ENCODE data around the gene RUBCN.
"Not testable (repeated sequence)": the region's sequence is repeated elsewhere in the genome, so short reads cannot be mapped to it uniquely, and the experiment has no call there.

RUBCN gene

DNA sequence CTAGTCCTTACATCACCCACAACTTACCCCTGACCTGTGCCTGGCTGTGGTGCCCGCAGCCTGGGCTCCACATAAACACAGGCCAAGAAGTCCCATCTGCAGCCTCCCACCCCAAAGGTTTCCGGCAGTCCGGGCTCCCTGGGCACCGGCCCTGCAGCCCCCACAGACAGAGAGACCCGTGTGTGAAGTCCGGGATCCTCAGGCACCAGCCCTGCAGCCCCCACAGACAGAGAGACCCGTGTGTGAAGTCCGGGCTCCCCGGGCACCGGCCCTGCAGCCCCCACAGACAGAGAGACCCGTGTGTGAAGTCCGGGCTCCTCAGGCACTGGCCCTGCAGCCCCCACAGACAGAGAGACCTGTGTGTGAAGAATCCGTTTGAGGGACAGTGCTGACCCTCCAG, 78.0 kb downstream of the RUBCN start:
- DNase-seq (ENCODE audit: extremely low spot score); CTCF ChIA-PET; POLR2A ChIA-PET: not testable (repeated sequence)

DNA sequence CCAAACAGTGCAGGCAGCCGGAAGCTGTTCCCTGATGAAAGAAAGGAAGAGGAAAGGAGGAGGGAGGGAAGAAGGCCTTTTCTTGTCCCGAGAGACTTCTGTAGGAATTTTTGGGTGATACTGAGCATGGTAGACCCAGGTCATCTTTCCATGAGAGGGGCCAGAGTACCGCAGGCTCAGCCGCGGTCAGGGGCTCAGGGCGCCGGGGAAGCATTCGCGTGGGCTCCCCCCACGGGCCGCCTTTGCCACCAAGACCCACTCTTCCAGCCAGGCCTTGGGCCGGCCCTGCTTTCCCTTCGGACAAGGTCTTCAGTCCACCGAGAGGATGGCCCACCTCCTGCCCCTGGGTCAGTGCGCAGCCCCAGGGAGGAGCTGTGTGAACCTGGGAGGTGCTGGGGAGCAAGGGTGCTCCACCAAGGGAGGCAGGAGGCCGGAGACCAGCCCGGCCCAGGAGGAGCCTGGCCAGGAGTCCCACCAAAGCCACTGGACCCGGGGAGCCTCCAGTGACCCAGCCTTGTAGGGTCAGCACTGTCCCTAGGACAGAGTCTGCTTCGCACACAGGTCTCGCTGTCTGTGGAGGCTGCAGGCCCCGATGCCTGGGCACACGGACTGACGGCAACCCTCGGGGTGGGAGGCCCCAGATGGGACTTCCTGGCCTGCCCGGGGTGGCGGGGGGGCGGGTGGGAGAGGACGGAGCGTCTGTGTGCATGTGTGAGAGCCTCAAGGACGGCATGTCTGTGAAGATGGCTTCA, 79.0 kb downstream of the RUBCN start:
- DNase-seq (ENCODE audit: extremely low spot score); POLR2A ChIA-PET; CTCF ChIA-PET: not testable (repeated sequence)

DNA sequence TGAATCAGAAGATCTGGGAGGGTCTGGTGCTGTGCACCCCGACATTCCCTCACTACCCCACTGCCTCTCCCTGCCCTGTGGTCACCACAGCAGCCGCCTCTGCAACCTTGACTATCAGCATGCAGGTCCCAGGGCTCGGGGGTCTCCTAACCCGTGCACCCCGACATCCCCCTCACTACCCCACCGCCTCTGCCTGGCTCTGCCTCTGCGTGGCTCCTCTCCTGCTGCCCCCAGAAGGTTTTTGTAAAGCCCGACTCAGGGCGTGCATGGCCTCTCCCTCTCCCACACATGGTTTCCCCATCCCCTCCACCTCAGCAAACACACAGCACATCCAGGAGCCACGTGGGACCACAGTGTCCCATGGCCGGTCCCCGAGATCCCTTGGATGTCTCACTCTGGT, 79.7 kb downstream of the RUBCN start:
- DNase-seq (ENCODE audit: extremely low spot score); CTCF ChIA-PET; POLR2A ChIA-PET: not testable (repeated sequence)

DNA sequence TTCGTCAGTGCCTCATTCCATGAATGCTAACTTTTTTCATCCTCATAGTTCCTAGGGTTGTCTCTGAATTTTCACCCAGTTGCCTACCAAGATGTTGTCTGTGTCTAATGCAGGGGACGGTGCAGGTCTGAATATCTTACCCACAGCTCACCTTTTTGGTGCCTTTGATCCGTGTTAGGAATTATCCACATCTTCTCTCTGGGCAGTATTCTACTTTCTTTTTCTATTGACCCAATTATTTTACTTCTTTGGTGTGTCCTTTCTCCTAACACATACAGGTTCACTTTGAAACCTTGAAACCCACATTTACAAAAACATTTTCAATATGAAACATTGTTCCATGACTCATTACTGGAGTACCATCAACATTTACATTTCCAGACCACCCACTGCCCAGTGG, 80.6 kb downstream of the RUBCN start:
- DNase-seq (ENCODE audit: extremely low spot score); POLR2A ChIA-PET; CTCF ChIA-PET: not testable (repeated sequence)

DNA sequence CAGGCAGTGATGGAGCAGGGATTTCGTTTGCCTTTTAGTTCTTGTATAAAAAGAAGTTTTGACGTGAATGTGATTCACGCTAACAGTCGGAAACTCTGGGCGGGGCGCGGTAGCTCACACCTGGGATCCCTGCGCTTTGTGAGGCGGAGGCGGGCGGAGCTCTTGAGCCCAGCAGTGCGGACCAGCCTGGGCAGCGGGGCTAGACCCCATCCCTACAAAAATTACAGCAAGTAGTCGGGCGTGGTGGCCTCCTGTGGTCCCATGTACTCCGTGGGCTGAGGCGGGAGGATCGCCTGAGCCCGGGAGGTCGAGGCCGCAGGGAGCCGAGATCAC, 81.7 kb downstream of the RUBCN start:
- DNase-seq (ENCODE audit: extremely low spot score); CTCF ChIA-PET; POLR2A ChIA-PET: not testable (repeated sequence)

DNA sequence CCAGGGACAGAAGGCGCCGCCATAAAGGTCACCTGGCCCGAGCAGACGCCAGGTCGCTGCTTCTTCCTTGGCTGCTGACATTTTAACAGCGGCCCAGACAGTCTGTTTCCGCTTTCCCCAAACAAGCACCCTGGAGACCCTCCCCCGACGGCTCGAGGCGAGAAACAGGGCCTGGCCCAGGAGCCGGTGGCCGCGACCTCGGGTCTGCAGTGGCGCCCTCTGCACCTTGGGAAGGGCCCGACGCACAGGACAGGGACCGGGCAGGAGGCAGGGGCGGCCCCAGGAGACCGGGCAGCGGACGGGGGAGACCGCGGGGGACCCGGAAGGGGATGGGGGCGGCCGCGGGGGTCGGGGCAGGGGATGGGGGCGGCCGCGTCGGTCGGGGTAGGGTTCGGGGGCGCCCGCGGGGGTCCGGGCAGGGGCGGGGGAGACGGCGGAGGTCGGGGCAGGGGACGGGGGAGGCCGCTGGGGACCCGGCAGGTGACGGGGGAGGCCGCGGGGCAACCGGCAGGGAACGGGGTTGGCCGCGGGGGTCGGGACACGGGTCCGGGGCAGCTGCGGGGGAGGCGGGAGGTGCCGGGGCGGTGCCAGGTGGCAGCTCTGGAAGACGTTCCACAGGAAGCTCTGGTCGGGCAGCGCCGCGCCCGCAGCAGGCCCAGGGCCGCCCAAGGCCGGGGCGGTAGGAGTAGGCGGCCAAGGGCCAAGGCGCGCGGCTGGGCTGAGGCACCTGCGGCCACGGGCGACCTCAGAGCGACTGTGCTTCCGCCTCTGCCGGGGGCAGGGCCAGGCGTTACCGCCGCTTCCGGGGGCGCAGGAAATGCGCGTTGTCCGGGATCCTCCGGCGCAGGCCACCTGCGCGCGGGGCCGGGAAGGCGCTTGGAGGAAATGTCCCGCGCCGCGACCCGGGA, 82.4 kb downstream of the RUBCN start:
- POLR2A ChIA-PET; DNase-seq (ENCODE audit: extremely low spot score); CTCF ChIA-PET: not testable (repeated sequence)

DNA sequence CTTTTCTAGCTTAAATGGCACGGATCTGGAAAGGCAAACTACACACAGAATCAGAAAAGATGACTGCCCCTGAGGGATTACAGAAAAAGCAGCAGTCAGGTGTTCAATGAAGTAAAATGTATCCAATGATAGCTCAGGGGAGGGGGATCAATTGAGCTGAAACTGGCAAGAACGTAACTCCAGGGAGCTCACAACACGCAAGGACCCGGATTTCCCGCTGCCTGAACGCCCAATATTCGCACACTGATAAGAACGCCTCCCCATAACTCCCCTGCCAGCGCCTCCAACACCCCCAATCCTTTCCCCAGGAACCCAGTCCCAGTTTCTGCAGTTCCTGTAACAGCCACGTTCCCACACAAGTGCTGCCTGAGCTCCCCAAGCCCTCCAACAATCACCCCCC, 83.8 kb downstream of the RUBCN start:
- DNase-seq (ENCODE audit: extremely low spot score); CTCF ChIA-PET; POLR2A ChIA-PET: not testable (repeated sequence)

DNA sequence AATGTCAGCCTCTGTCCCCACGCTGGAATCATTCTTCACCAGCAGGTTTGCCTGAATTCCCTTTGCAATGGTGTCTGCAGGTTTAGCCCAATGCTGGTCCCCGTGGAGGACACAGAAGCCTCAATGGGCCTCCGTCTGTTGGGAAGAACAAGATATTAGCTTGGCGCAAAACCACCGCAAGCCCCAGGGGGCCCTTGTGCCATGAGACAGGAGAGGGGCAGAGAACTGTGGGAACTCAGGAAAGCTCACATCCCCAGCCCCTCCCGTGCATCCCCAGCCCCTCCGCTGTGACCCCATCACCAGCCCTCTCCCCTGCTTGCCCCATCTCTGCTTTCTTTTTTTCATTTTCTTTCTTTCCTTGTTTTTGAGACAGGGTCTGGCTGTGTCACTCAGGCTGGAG, 89.1 kb downstream of the RUBCN start:
- DNase-seq (ENCODE audit: extremely low spot score); CTCF ChIA-PET; POLR2A ChIA-PET: not testable (repeated sequence)

DNA sequence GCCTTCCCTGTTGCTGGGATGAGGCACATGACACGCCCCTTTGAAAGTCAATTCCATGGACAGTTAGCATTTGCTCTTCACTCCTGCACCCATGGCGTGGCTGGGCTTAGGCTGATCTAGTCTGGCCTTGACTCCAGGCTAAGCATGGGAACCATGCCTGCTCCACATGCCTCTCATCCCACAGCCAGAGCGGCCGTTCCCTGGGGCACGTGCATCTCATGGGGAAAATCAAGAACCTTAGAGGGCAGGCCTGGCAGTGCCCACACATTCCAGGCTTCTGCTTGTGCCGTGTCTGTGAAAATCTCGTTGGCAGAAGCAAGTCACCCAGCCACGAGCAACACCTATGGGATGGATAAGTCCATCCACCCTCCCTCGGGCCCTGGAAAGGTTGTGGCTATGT, 89.5 kb downstream of the RUBCN start:
- POLR2A ChIA-PET; CTCF ChIA-PET; DNase-seq (ENCODE audit: extremely low spot score): not testable (repeated sequence)

DNA sequence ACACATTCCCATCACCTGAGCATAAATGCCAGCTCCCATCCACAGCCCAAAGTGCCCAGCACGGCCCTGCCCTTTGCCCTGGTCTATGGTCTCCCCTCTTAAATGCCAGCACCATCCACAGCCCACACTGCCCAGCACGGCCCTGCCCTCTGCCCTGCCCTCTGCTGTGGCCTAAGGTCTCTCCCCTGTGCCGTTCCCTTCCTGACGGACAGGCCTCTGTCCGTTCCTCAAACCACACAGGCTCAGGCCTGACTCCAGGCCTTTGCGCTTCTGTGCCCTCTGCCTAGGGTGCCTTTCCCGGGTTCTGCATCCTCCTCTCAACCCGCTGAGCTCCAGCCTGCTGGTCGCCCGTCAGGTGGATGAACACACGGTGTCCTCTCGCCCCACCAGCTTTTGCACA, 90.4 kb downstream of the RUBCN start:
- POLR2A ChIA-PET; CTCF ChIA-PET; DNase-seq (ENCODE audit: extremely low spot score): not testable (repeated sequence)

DNA sequence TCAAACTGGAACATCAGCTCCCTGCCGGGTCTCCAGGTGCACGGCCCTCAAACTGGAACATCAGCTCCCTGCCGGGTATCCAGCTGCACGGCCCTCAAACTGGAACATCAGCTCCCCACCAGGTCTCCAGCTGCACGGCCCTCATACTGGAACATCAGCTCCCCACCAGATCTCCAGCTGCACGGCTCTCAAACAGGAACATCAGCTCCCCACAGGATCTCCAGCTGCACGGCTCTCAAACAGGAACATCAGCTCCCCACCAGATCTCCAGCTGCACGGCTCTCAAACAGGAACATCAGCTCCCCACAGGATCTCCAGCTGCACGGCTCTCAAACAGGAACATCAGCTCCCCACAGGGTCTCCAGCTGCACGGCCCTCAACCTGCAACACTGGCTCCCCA, 99.1 kb downstream of the RUBCN start:
- POLR2A ChIA-PET; DNase-seq (ENCODE audit: extremely low spot score): not testable (repeated sequence)
- CTCF ChIA-PET, result interaction anchor here (0.6 kb wide), 1 partner anchor 23 kb away, joined by 3 read pairs; no protein-coding TSS in a partner anchor

DNA sequence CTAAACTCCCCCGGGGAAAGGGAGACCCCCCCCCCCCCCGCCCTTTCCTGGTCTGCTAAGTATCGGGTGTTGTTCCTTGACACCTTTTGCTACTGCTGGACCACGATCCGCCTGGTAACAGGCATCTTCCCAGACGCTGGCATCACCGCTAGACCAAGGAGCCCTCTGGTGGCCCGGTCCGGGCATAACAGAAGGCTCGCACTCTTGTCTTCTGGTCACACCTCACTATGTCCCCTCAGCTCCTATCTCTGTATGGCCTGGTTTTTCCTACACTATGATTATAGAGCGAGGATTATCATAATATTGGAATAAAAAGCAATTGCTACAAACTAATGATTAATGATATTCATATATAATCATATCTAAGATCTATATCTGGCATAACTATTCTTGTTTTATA, 104.7 kb downstream of the RUBCN start:
- CTCF ChIA-PET; POLR2A ChIA-PET; DNase-seq (ENCODE audit: extremely low spot score): not testable (repeated sequence)

DNA sequence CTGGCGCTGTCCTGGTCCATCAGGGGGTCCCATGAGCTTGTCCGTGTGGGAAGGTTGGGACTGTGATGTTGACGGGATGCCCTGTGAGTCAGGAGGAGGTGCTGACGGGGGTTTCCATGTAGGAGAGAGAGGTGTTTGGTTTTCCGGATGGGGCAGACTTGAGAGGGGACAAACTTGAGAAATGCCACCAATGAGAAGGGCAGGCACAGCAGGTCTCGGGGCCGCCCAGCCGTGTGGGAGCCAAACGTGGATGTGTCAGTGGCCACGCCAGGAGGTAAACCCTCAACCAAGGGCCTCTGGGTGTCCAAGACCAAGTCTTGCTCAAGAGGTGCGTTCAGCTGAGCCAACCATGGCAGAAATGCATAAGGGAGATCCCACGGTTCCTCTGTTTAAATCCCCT, 105.9 kb downstream of the RUBCN start:
- CTCF ChIA-PET; DNase-seq (ENCODE audit: extremely low spot score); POLR2A ChIA-PET: not testable (repeated sequence)

DNA sequence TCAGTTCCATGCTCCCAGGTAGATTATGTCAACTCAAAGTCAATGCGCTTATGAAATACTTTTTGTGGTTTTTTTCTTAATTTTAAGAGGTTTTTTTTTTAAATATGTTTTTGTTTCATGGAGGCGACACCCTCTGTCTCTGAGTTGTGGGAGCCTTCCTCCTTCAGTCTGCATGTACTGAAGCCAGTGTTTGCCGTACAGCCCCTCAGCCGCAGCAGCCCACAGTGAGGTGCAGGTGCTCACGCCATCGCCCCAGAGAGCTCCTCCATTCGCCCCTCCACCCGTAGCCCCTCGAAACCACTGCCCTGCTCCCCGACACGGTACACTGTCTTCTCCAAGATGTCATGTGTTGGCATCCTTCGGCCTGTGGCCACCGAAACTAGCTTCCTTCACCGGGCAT, 107.4 kb downstream of the RUBCN start:
- POLR2A ChIA-PET; DNase-seq (ENCODE audit: extremely low spot score); CTCF ChIA-PET: not testable (repeated sequence)

DNA sequence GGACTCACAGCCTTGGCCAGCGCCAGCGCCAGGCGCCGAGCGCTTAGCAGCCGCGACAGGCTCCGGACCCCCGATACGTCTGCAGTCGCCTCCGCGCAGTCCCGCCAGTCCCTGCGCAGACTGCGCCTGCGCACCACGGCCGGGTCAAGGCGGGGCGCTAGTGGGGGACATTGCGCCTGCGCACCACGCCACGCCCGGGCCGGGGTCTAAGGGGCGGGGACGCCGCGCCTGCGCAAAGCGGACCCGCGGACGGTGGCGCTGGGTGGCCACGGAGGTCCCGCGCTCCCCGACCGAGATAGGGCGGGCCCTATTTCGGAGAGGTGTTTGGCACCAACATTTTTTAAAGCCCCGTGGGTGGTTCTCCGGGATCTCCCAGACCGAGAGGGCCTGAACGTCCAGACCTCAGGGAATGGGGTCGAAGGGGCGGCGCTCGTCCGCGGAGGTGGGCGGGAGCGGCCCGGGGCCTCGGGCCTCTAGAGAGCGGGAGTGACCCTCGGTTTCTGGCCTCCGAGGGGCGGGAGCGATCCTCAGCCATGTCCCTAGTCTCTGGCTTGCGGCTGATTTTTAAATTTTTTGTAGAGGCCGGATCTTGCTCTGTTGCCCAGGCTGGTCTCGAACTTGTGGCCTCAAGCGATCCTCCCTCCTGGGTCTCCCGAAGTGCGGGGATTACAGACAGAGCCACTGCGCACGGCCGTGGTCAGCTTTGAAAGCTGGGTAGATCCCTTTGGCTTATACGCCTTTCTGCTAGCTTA, 108.8 kb downstream of the RUBCN start:
- peak; percentile 63 for DNase-seq (ENCODE audit: extremely low spot score)
- POLR2A ChIA-PET, CTCF ChIA-PET: not testable (repeated sequence)

DNA sequence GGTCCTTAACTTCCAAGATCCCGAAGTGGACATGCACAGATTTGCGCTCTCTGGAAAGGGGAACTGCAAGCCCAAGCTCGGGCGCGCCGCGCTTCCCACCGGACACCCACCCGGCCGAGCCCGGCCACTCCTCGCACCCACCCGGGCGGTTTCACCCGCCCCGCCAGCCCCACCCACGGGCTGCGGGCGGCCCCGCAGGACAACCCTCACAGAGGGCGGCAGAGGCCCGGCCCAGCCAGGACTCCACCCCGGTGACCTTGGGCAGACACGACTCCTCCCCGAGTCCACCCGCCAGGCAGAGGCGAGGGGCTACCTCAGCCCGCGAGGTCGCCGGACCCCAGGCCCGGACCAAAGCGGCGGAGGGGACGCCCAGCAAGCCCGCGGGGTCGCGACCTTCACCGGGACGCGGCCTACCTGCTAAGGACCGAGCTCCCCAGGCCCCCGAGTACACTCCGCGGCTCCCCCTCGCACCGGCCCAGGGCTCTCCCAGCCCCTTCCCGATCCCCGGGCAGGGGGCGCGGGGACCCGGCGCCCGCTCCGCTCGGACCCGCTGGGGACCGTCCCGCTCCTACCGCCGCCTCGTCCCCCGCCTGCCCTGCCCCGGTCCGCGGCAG, 109.4 kb downstream of the RUBCN start:
- CTCF ChIA-PET; POLR2A ChIA-PET; DNase-seq (ENCODE audit: extremely low spot score): not testable (repeated sequence)

DNA sequence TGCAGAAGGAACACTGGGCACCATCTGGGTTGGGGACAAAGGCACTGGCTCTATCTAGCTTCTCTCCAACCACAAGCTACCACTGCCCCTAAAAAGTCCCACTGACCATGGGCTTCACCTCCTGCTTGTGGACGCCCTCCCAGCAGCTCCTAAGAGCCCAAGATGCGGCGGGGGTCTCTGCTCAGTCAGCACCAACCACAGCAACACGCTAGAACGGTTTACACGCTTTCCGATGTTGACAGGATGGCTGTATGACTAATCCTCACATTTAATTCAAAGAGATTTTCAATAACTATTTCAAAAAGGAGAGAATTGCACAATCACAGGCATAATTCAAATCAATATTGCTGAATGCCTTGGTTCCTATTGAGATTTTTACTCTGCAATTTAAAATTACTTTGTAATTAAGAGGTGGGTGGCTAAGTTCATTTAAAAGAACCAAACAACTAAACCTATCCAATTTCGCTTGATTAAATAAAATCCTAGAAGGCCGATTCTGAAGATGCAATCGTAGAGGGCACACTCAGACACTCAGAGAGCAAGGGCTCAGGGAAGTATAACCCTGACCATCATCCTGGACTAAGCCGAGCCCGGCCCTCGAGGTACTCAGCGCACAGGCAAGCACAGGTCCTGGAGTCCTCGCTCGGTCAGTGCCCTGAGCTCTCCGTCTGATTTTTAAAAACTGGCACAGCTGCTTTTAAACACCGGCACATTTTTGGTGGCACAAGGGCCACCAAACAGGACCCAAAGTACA, 110.1 kb downstream of the RUBCN start:
- POLR2A ChIA-PET; CTCF ChIA-PET; DNase-seq (ENCODE audit: extremely low spot score): not testable (repeated sequence)

DNA sequence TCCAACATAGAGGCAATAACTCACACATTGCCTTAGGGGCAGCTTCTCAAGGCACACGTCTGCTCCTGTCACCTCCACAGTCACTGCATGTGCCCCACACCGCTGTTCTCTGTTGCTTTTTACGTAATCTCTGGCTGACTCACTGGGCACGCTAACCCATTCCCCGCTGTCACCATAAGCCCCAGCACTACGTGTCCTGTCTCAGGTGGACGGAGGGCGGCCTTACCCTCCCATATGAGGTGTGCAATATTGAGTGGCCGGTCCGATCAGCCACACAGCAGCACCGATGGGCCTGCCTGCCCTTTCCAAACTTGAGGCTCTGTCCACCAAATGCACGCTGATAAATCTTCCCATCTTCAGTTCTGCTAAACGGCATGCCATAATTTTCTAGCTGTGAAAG, 115.2 kb downstream of the RUBCN start:
- POLR2A ChIA-PET; CTCF ChIA-PET; DNase-seq (ENCODE audit: extremely low spot score): not testable (repeated sequence)
